Liver (tissue), 9 donors: ENCODE data around the gene EML1. TPM values are rescaled to one million over a fixed set of nuclear protein-coding genes. Genes with fewer than 3 reads are reported as not detected.
A peak's percentile ranks its signal among the peaks of the same experiment; 100 is the strongest.

ENCODE experiments used
- DNase-seq: peaks from one replicate; pipeline ENCODE4 v3.0.0-alpha.2; 2017; ENCODE audit warnings: low spot score
- H3K27ac ChIP-seq, 2 donors: one replicate each; pipeline ENCODE4 v1.7.0; 2013; ENCODE audit warnings: inconsistent platforms in 2 of 2, low read length in 2 of 2, control low read depth in 1 of 2, low read depth in 1 of 2, mild to moderate bottlenecking in 1 of 2
- H3K27me3 ChIP-seq, 4 donors: one replicate each; pipeline versions ENCODE4 v1.6.1 to v1.7.0; 2013; ENCODE audit warnings: low read length in 3 of 4, inconsistent platforms in 1 of 4, mild to moderate bottlenecking in 1 of 4, moderate library complexity in 1 of 4; ENCODE audit not compliant: control insufficient read depth in 4 of 4, insufficient read depth in 4 of 4
- H3K36me3 ChIP-seq, 4 donors: one replicate each; pipeline versions ENCODE4 v1.6.1 to v1.7.0; 2013; ENCODE audit warnings: low read length in 3 of 4, mild to moderate bottlenecking in 3 of 4, low read depth in 1 of 4, moderate library complexity in 1 of 4; ENCODE audit not compliant: control insufficient read depth in 4 of 4, insufficient read depth in 3 of 4
- H3K4me1 ChIP-seq, 4 donors: one replicate each; pipeline versions ENCODE4 v1.6.1 to v1.7.0; 2013; ENCODE audit warnings: low read length in 3 of 4, mild to moderate bottlenecking in 3 of 4, moderate library complexity in 1 of 4; ENCODE audit not compliant: control insufficient read depth in 4 of 4, insufficient read depth in 4 of 4
- H3K4me3 ChIP-seq, 3 donors: one replicate each; pipeline versions ENCODE4 v1.6.1 to v1.7.0; 2013; ENCODE audit warnings: low read length in 3 of 3, control low read depth in 1 of 3, low read depth in 1 of 3, mild to moderate bottlenecking in 1 of 3
- H3K9ac ChIP-seq, 2 donors: one replicate each; pipeline ENCODE4 v1.7.0; 2013; ENCODE audit warnings: low read length in 2 of 2, mild to moderate bottlenecking in 2 of 2, moderate library complexity in 2 of 2, control low read depth in 1 of 2, low read depth in 1 of 2
- H3K9me3 ChIP-seq, 4 donors: one replicate each; pipeline versions ENCODE4 v1.6.1 to v1.7.0; 2013; ENCODE audit warnings: low read length in 3 of 4; ENCODE audit not compliant: control insufficient read depth in 4 of 4
- FOXA1 ChIP-seq: IDR thresholded peaks from 2 replicates; pipeline ENCODE4 v1.6.1; 2016; ENCODE audit warnings: antibody characterized with exemption
- GABPA ChIP-seq, 2 donors: IDR thresholded peaks in 1 of 2; conservative IDR thresholded peaks in 1 of 2; 2 replicates each; pipeline ENCODE4 v1.6.1; 2016; ENCODE audit warnings: antibody characterized with exemption in 2 of 2, mild to moderate bottlenecking in 1 of 2, moderate library complexity in 1 of 2
- HNF4A ChIP-seq, 2 donors: conservative IDR thresholded peaks; 2 replicates each; pipeline ENCODE4 v1.6.1; 2016; ENCODE audit warnings: antibody characterized with exemption in 2 of 2, mild to moderate bottlenecking in 2 of 2
- HNF4G ChIP-seq: IDR thresholded peaks from 2 replicates; pipeline ENCODE4 v1.6.1; 2016; ENCODE audit warnings: antibody characterized with exemption
- JUND ChIP-seq, 2 donors: IDR thresholded peaks; 2 replicates each; pipeline ENCODE4 v1.6.1; 2016; ENCODE audit warnings: antibody characterized with exemption in 2 of 2
- NR2F2 ChIP-seq: IDR thresholded peaks from 2 replicates; pipeline ENCODE4 v1.6.1; 2016; ENCODE audit warnings: antibody characterized with exemption
- RXRA ChIP-seq, 2 donors: IDR thresholded peaks; 2 replicates each; pipeline ENCODE4 v1.6.1; 2017 to 2018; ENCODE audit warnings: antibody characterized with exemption in 2 of 2, mild to moderate bottlenecking in 1 of 2
- SP1 ChIP-seq: IDR thresholded peaks from 2 replicates; pipeline ENCODE4 v1.6.1; 2018; ENCODE audit warnings: antibody characterized with exemption, mild to moderate bottlenecking
- TAF1 ChIP-seq: conservative IDR thresholded peaks from 2 replicates; pipeline ENCODE4 v1.6.1; 2016; ENCODE audit warnings: antibody characterized with exemption, mild to moderate bottlenecking
- YY1 ChIP-seq: IDR thresholded peaks from 2 replicates; pipeline ENCODE4 v1.6.1; 2016; ENCODE audit warnings: antibody characterized with exemption, mild to moderate bottlenecking
- WGBS: extraction: QIAGEN DNeasy Blood & Tissue Kit; methylation state at CpG from one replicate; pipeline ENCODE4 v1.1.7; 2013; 5-methylcytosine and 5-hydroxymethylcytosine counted together
- polyA plus RNA-seq, 2 donors: library from polyadenylated mRNA; stranded (reverse) in 1 of 2; unstranded in 1 of 2; fragments of 200-250 nt in 1 of 2; fragments of >200 nt in 1 of 2; fragmentation: Nextera tagmentation in 1 of 2; extraction: Ambion mirVana in 1 of 2; gene quantifications; one replicate each; pipeline versions ENCODE4 v1.2.1 to v1.2.3, GENCODE V29; 2013 to 2015
- total RNA-seq, 2 donors: library from RNA; depleted of rRNA; stranded (reverse); fragments of >200 nt; gene quantifications; one replicate each; pipeline ENCODE4 v1.2.3, GENCODE V29; 2014
- TF ChIP-seq, protein P1 (sequence below): IDR thresholded peaks from 2 replicates; pipeline ENCODE4 v1.6.1; 2016; ENCODE audit warnings: antibody characterized with exemption
- TF ChIP-seq, protein P2 (sequence below): fragments of 150-350 bp; IDR thresholded peaks from 2 replicates; pipeline ENCODE4 v1.5.1; 2017; ENCODE audit warnings: improper control_type of control experiment, low read depth, low read length; ENCODE audit not compliant: missing input control
- TF ChIP-seq, protein P3 (sequence below): IDR thresholded peaks from 2 replicates; pipeline ENCODE4 v1.6.1; 2016; ENCODE audit warnings: antibody characterized with exemption
- donor health status: healthy.
- donor health status: healthy.
- donor health status: healthy.
- donor health status: healthy.
- donor health status: healthy.

EML1 gene
- total and polyA plus RNA-seq, 4 donors: 2.7 to 14.6 (median 4.6) TPM

DNA sequence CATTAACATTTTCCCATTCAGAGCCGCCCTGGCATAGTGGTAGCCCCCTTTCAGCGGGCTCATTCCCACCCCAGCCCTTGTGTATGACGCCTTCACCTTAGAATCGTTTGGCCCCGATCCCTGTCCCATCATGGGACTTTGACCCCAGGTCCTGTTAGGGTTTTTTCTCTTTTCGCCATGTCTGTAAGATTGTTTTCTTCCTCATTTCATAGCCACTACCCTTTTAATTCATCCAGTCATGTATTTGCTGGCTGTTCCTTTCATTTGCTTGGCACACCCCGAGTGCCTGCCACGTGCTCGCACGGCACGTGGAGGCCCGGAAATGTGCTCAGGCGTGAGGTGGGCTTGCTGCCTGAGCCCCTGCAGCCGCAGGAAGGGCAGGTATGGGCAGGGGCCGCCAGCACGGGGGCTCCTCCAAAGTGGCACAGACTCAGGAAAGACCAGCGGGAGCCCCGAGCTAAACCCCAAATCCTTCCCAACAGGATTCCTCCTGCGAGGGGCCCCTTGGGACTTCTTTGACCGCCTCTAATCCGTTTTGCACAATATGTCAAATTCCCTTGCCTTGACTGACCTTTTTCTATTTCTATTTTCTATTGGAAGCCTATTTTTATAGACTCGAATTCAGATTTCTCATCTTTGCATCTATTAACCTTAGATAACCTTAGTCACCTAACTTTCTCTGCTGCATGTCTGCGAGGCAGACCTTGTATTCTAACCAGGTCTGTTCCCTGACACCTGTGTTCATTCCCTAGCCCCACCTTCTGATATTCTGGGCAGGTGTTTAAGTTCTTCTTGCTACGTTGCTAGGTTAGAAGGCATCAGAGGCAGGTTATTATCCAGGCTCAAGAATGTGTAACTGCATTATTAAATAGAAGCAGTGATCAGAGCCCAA lies 114.8 kb downstream of the EML1 start:
- H3K27ac ChIP-seq: no peak overlapping the region
- TF ChIP-seq SP1: no peak
- peak in 1 of 2 donors; percentile 26 for TF ChIP-seq HNF4A (conservative IDR thresholded peaks at IDR 0.05)
- TF ChIP-seq, protein P1, sequence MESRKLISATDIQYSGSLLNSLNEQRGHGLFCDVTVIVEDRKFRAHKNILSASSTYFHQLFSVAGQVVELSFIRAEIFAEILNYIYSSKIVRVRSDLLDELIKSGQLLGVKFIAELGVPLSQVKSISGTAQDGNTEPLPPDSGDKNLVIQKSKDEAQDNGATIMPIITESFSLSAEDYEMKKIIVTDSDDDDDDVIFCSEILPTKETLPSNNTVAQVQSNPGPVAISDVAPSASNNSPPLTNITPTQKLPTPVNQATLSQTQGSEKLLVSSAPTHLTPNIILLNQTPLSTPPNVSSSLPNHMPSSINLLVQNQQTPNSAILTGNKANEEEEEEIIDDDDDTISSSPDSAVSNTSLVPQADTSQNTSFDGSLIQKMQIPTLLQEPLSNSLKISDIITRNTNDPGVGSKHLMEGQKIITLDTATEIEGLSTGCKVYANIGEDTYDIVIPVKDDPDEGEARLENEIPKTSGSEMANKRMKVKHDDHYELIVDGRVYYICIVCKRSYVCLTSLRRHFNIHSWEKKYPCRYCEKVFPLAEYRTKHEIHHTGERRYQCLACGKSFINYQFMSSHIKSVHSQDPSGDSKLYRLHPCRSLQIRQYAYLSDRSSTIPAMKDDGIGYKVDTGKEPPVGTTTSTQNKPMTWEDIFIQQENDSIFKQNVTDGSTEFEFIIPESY: no peak
- DNase-seq: no peak

DNA sequence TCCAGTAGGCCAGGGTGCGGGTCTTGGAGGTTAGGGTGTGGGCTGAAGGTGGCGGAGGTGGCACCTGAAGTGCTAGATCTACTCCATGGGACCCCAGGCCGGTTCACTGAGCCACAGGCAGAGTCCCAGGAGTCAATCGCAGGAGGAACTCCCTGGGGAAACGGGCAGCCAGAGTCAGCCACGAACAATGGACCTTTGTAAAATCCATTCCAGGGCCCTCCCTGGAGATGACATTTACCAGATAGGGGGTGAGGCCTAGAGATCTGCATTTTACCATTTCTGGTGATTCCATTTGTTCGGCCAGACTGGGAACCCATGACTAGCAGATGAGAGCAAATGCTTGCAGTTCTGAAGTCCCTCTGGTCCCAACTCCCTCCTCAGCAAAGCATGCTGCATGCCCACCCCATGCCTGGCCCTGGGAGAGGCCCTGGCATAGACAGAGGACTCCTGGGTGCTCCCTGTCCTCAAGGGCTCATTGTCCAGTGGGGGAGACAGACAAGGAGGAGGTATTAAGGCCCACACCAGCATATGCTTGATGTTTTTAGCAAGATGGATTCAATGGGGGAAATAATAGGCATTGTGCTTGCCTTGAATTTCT lies 115.5 kb downstream of the EML1 start:
- Histone ChIP-seq H3K4me1 (peaks cover 0 to 14% (median 4%) of the 10 kb centered on the region in 4 donors), H3K9ac (no peak overlapping the region), H3K36me3 (no peaks in the 10 kb centered on the region), H3K27me3 (no peaks in the 10 kb centered on the region), H3K27ac (no peak overlapping the region), H3K4me3 (no peak overlapping the region), H3K9me3 (no peaks in the 10 kb centered on the region)
- no peak for DNase-seq
- TF ChIP-seq, protein P2, sequence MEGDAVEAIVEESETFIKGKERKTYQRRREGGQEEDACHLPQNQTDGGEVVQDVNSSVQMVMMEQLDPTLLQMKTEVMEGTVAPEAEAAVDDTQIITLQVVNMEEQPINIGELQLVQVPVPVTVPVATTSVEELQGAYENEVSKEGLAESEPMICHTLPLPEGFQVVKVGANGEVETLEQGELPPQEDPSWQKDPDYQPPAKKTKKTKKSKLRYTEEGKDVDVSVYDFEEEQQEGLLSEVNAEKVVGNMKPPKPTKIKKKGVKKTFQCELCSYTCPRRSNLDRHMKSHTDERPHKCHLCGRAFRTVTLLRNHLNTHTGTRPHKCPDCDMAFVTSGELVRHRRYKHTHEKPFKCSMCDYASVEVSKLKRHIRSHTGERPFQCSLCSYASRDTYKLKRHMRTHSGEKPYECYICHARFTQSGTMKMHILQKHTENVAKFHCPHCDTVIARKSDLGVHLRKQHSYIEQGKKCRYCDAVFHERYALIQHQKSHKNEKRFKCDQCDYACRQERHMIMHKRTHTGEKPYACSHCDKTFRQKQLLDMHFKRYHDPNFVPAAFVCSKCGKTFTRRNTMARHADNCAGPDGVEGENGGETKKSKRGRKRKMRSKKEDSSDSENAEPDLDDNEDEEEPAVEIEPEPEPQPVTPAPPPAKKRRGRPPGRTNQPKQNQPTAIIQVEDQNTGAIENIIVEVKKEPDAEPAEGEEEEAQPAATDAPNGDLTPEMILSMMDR: no peak
- TF ChIP-seq YY1: no peak
- TF ChIP-seq GABPA (IDR thresholded peaks at IDR 0.05 in 1 of 2, conservative IDR thresholded peaks at IDR 0.05 in 1 of 2): no peak
- TF ChIP-seq NR2F2: no peak
- TF ChIP-seq, protein P1: no peak
- TF ChIP-seq SP1: no peak
- WGBS: 95% methylated on average over 7 of the region's 7 CpGs

More for the DNA sequence above, 114.8 kb downstream of the EML1 start:
- Histone ChIP-seq H3K9me3 (no peaks in the 10 kb centered on the region), H3K27me3 (no peaks in the 10 kb centered on the region), H3K4me3 (no peak overlapping the region), H3K4me1 (peaks cover 0 to 14% (median 4%) of the 10 kb centered on the region in 4 donors), H3K36me3 (no peaks in the 10 kb centered on the region), H3K9ac (no peak overlapping the region)
- WGBS: 91% methylated on average over 24 of the region's 24 CpGs

DNA sequence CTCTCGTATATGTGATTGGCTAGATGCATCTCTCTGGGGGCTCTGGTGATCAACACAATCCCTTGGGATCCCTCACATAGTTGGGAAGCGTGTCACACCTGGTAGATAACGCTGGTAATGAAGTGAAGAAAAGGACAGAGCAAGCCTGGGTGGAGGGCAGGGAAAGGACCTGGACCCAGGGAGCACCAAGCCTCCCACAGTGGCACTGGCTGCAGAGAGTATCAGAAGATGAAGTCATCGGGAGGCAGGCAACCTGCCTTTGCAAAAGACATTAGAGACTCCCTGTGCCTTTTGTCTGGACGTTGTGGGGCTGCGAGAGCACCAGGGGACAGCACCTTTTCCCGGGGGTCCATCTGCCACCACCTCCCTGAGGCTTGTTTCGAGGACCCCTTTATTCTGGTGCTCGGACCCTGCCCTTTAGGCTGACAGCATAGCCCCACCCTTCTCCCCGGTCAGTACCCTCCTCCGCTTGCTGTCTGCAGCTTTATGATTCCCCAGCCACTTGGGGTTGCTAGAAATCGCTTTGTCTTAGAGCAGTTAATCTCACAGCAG lies 116.4 kb downstream of the EML1 start:
- H3K36me3 ChIP-seq: no peaks in the 10 kb centered on the region
- H3K27ac ChIP-seq: no peak overlapping the region
- H3K27me3 ChIP-seq: no peaks in the 10 kb centered on the region
- WGBS: 93% methylated on average over 12 of the region's 12 CpGs
- peaks cover 0 to 12% (median 3%) of the 10 kb centered on the region in 4 donors for H3K4me1 ChIP-seq
- no peak overlapping the region for H3K9ac ChIP-seq
- H3K4me3 ChIP-seq: no peak overlapping the region
- no peak for DNase-seq
- TF ChIP-seq, protein P1: no peak
- TF ChIP-seq GABPA (IDR thresholded peaks at IDR 0.05 in 1 of 2, conservative IDR thresholded peaks at IDR 0.05 in 1 of 2) (no peak), TAF1 (no peak), HNF4A (conservative IDR thresholded peaks at IDR 0.05) (no peak), RXRA (IDR thresholded peaks at IDR 0.05) (no peak), FOXA1 (no peak), HNF4G (no peak), NR2F2 (no peak), JUND (IDR thresholded peaks at IDR 0.05) (no peak), YY1 (no peak)
- TF ChIP-seq, protein P3, sequence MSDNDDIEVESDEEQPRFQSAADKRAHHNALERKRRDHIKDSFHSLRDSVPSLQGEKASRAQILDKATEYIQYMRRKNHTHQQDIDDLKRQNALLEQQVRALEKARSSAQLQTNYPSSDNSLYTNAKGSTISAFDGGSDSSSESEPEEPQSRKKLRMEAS: no peak
- H3K9me3 ChIP-seq: no peaks in the 10 kb centered on the region
